Fibroblast of lung (primary cell): Measurements from ENCODE around the gene ERF. TPM values are rescaled to one million over a fixed set of nuclear protein-coding genes. Genes with fewer than 3 reads are reported as not detected.

ENCODE experiments used
- DNase-seq, 2 donors: peaks; one replicate each; pipeline versions ENCODE4 v3.0.0 to v3.0.0-alpha.2; 2010; ENCODE audit warnings: low read depth in 2 of 2
- H2AFZ ChIP-seq: 2 replicates; pipeline ENCODE4 v1.5.1; 2012; ENCODE audit warnings: low read length, control low read depth, inconsistent platforms
- H3K27ac ChIP-seq: 2 replicates; pipeline ENCODE4 v1.5.1; 2011; ENCODE audit warnings: low read length, control low read depth; ENCODE audit not compliant: insufficient read depth
- H3K27me3 ChIP-seq: 2 replicates; pipeline ENCODE4 v1.5.1; 2011; ENCODE audit warnings: mild to moderate bottlenecking, low read length; ENCODE audit not compliant: control insufficient read depth, insufficient read depth
- H3K36me3 ChIP-seq: 2 replicates; pipeline ENCODE4 v1.5.1; 2011; ENCODE audit warnings: low read length; ENCODE audit not compliant: control insufficient read depth, insufficient read depth
- H3K4me1 ChIP-seq: 2 replicates; pipeline ENCODE4 v1.5.1; 2011; ENCODE audit warnings: low read length; ENCODE audit not compliant: control insufficient read depth, insufficient read depth; ENCODE audit errors: extremely low read depth
- H3K4me2 ChIP-seq: 2 replicates; pipeline ENCODE4 v1.5.1; 2011; ENCODE audit warnings: low read length, control low read depth; ENCODE audit not compliant: insufficient read depth; ENCODE audit errors: extremely low read depth
- H3K4me3 ChIP-seq, 4 experiments: fragments of 200-600 bp in 1 of 4; sonication (generic) in 1 of 4; replicated peaks in 1 of 4; 2 replicates each; pipeline ENCODE4 v1.5.1; 2011 to 2016; ENCODE audit warnings: low read length in 4 of 4, low read depth in 3 of 4, mild to moderate bottlenecking in 3 of 4, control low read depth in 2 of 4, inconsistent platforms in 1 of 4, mixed read lengths in 1 of 4; ENCODE audit not compliant: insufficient read depth in 1 of 4; ENCODE audit errors: control extremely low read depth in 1 of 4
- H3K79me2 ChIP-seq: 2 replicates; pipeline ENCODE4 v1.5.1; 2012; ENCODE audit warnings: mild to moderate bottlenecking, low read length, inconsistent platforms; ENCODE audit not compliant: control insufficient read depth, insufficient read depth
- H3K9ac ChIP-seq: 2 replicates; pipeline ENCODE4 v1.5.1; 2011; ENCODE audit warnings: mild to moderate bottlenecking, low read length, control low read depth; ENCODE audit not compliant: insufficient read depth
- H3K9me3 ChIP-seq: 2 replicates; pipeline ENCODE4 v1.5.1; 2012; ENCODE audit warnings: low read depth, low read length; ENCODE audit not compliant: control insufficient read depth, insufficient read depth
- H4K20me1 ChIP-seq: 2 replicates; pipeline ENCODE4 v1.5.1; 2011; ENCODE audit warnings: low read length; ENCODE audit not compliant: control insufficient read depth, insufficient read depth; ENCODE audit errors: extremely low read depth
- CTCF ChIP-seq, 2 donors: IDR thresholded peaks in 1 of 2; conservative IDR thresholded peaks in 1 of 2; 1 replicate in 1 of 2; 2 replicates in 1 of 2; pipeline ENCODE4 v1.5.1; 2011 to 2012; ENCODE audit warnings: low read length in 2 of 2, control low read depth in 1 of 2, inconsistent platforms in 1 of 2, low read depth in 1 of 2, mild to moderate bottlenecking in 1 of 2
- EZH2 ChIP-seq: IDR thresholded peaks from 2 replicates; pipeline ENCODE4 v1.5.1; 2012; ENCODE audit warnings: low read length, control low read depth, mild to moderate bottlenecking; ENCODE audit errors: missing control alignments
- polyA plus RNA-seq, 2 donors: library from polyadenylated mRNA; depleted of rRNA in 1 of 2; stranded (reverse) in 1 of 2; unstranded in 1 of 2; fragments of >200 nt; gene quantifications; 2 replicates each; pipeline ENCODE4 v1.2.1, GENCODE V29; 2011 to 2012; ENCODE audit warnings: missing spikeins in 1 of 2
- total RNA-seq: library from RNA; depleted of rRNA; stranded (reverse); fragments of >200 nt; gene quantifications from 2 replicates; pipeline ENCODE4 v1.2.1, GENCODE V29; 2014

ERF gene
- total and polyA plus RNA-seq, 2 donors (not counting 1 experiment from before 2014, with no cell fraction given) = 13.2 to 36.3 TPM

DNA sequence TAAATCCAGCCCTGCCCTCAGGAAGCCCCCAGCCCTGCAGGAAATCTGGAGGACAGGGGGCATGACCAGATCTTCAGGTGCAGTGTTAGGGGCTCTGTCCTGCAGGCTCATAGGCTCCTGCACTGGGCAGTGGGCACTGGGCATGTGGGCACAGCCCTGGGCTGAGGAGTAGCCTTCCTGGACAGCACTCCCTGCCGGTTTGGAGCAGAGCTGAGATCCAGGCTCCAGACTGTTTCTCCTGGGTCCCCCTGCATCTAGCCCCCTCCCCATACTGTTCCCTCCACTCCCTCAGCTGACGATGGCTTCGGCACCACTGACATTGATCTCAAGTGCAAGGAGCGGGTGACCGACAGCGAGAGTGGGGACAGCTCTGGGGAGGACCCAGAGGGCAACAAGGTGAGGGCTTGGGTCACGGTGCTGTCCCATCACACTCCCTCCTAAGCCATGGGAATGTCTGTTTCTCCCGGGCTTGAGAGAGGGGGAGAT lies 34.7 kb upstream of the ERF start:
- DNase-seq = no peak
- H3K27ac ChIP-seq = no peak overlapping the region
- peaks cover 15% of the 10 kb centered on the region for H3K4me1 ChIP-seq
- H2AFZ ChIP-seq = no peak overlapping the region
- H3K79me2 ChIP-seq = peaks cover 21% of the 10 kb centered on the region
- no peaks in the 10 kb centered on the region for H3K9me3 ChIP-seq
- no peak overlapping the region for H3K4me2 ChIP-seq
- H3K9ac ChIP-seq = no peak overlapping the region
- no peak overlapping the region for H3K4me3 ChIP-seq
- H4K20me1 ChIP-seq = no peaks in the 10 kb centered on the region
- H3K36me3 ChIP-seq = peaks cover 56% of the 10 kb centered on the region
- TF ChIP-seq CTCF (conservative IDR thresholded peaks at IDR 0.05 in 1 of 2, IDR thresholded peaks at IDR 0.05 in 1 of 2; ENCODE audit: low read depth in 1 of 2, low read length in 2 of 2) = no peak
- TF ChIP-seq EZH2 = no peak
- no peaks in the 10 kb centered on the region for H3K27me3 ChIP-seq

GRCh38 chr19:42288881-42289555 lies 34.1 kb upstream of the ERF start:
- DNase-seq = no peak
- Histone ChIP-seq H4K20me1 (no peaks in the 10 kb centered on the region), H3K27ac (no peak overlapping the region), H3K79me2 (peaks cover 22% of the 10 kb centered on the region), H3K4me3 (no peak overlapping the region), H3K4me2 (no peak overlapping the region), H3K9ac (no peak overlapping the region), H3K36me3 (peaks cover 53% of the 10 kb centered on the region), H2AFZ (no peak overlapping the region), H3K4me1 (peaks cover 15% of the 10 kb centered on the region), H3K27me3 (no peaks in the 10 kb centered on the region), H3K9me3 (no peaks in the 10 kb centered on the region)
- TF ChIP-seq CTCF (conservative IDR thresholded peaks at IDR 0.05 in 1 of 2, IDR thresholded peaks at IDR 0.05 in 1 of 2; ENCODE audit: low read depth in 1 of 2, low read length in 2 of 2) = no peak
- TF ChIP-seq EZH2 = no peak

GRCh38 chr19:42288387-42288786 lies 33.5 kb upstream of the ERF start:
- Histone ChIP-seq H3K4me3 (no peak overlapping the region), H3K27me3 (no peaks in the 10 kb centered on the region), H3K4me2 (no peak overlapping the region), H3K9me3 (no peaks in the 10 kb centered on the region), H3K4me1 (peaks cover 17% of the 10 kb centered on the region), H2AFZ (no peak overlapping the region), H3K9ac (no peak overlapping the region), H4K20me1 (no peaks in the 10 kb centered on the region), H3K79me2 (peaks cover 22% of the 10 kb centered on the region), H3K36me3 (peaks cover 50% of the 10 kb centered on the region), H3K27ac (no peak overlapping the region)
- TF ChIP-seq CTCF (conservative IDR thresholded peaks at IDR 0.05 in 1 of 2, IDR thresholded peaks at IDR 0.05 in 1 of 2; ENCODE audit: low read depth in 1 of 2, low read length in 2 of 2) (no peak), EZH2 (no peak)
- DNase-seq = no peak
